Activated CD8-positive, alpha-beta T cell treated with anti-CD3 and anti-CD28 coated beads, Interleukin-2, amount 10 ng/mL, durations not matched to agents 7 days and 5 days (primary cell): ENCODE measurements around the gene LRRC72. TPM values are rescaled to one million over a fixed set of nuclear protein-coding genes. Genes with fewer than 3 reads are reported as not detected.
"Not testable (repeated sequence)": the region's sequence is repeated elsewhere in the genome, so short reads cannot be mapped to it uniquely, and the experiment has no call there.

ENCODE experiments used
- ATAC-seq: fragments of 150-1000 bp; cut with Tn5 transposase; one replicate; pipeline ENCODE4 v1.10.0; 2021; ENCODE audit warnings: moderate library complexity
- CTCF ChIA-PET: fragments of 350-600 bp; sonication (Branson Sonifier 250); formaldehyde crosslinking; loops from one replicate; lab custom pipeline; 2021; ENCODE audit warnings: antibody characterized with exemption; lab: Charles Lee
- POLR2A ChIA-PET: fragments of 350-600 bp; sonication (Branson Sonifier 250); formaldehyde crosslinking; loops from one replicate; lab custom pipeline; 2021; ENCODE audit warnings: antibody characterized with exemption; lab: Charles Lee
- DNase-seq: peaks from one replicate; pipeline ENCODE4 v3.0.0-alpha.2; 2020
- H3K27ac Mint-ChIP-seq: one replicate; pipeline ENCODE4 v1.8.0; 2021; ENCODE audit warnings: mild to moderate bottlenecking, mixed read lengths
- H3K27me3 Mint-ChIP-seq: one replicate; pipeline ENCODE4 v1.8.0; 2021; ENCODE audit warnings: low read depth, mixed read lengths
- H3K36me3 Mint-ChIP-seq: one replicate; pipeline ENCODE4 v1.8.0; 2021; ENCODE audit warnings: low read depth, mixed read lengths
- H3K4me1 Mint-ChIP-seq: one replicate; pipeline ENCODE4 v1.8.0; 2021; ENCODE audit warnings: low read depth, mixed read lengths
- H3K4me3 Mint-ChIP-seq: one replicate; pipeline ENCODE4 v1.8.0; 2021; ENCODE audit warnings: mild to moderate bottlenecking, mixed read lengths
- H3K9me3 Mint-ChIP-seq: one replicate; pipeline ENCODE4 v1.8.0; 2022; ENCODE audit warnings: mixed read lengths; ENCODE audit not compliant: insufficient read depth
- total RNA-seq, 2 experiments: library from RNA; stranded (reverse); gene quantifications; one replicate each; pipeline ENCODE4 v1.2.3, GENCODE V29; 2021

Gene LRRC72
- total RNA-seq, 2 experiments from 2014 or later = not detected

- ChIA-PET POLR2A (no interaction called here), CTCF (no interaction called here)
- no peak for ATAC-seq
- Mint-ChIP-seq H3K4me3 (no peak overlapping the region), H3K27me3 (peaks cover 4% of the 10 kb centered on the region), H3K4me1 (no peaks in the 10 kb centered on the region), H3K27ac (no peak overlapping the region), H3K9me3 (no peaks in the 10 kb centered on the region), H3K36me3 (no peaks in the 10 kb centered on the region)
- DNase-seq = no peak
Observed at GRCh38 chr7:16504019-16504418, 22.6 kb upstream of the LRRC72 start.

GRCh38 chr7:16506422-16506821 lies 20.2 kb upstream of the LRRC72 start:
- POLR2A ChIA-PET, H3K4me1 Mint-ChIP-seq, H3K27ac Mint-ChIP-seq, CTCF ChIA-PET, H3K27me3 Mint-ChIP-seq, DNase-seq, H3K36me3 Mint-ChIP-seq, ATAC-seq, H3K9me3 Mint-ChIP-seq, H3K4me3 Mint-ChIP-seq: not testable (repeated sequence)

- CTCF ChIA-PET = no interaction called here
- POLR2A ChIA-PET = interaction anchor here (0.5 kb wide), 1 partner anchor 16 kb away, joined by 3 read pairs; no protein-coding TSS in a partner anchor
- no peaks in the 10 kb centered on the region for H3K36me3 Mint-ChIP-seq
- no peak overlapping the region for H3K27ac Mint-ChIP-seq
- no peak for ATAC-seq
- no peaks in the 10 kb centered on the region for H3K4me1 Mint-ChIP-seq
- H3K27me3 Mint-ChIP-seq = no peaks in the 10 kb centered on the region
- H3K4me3 Mint-ChIP-seq = no peak overlapping the region
- no peaks in the 10 kb centered on the region for H3K9me3 Mint-ChIP-seq
- DNase-seq = no peak
Observed at GRCh38 chr7:16509829-16510228, 16.8 kb upstream of the LRRC72 start.

DNA sequence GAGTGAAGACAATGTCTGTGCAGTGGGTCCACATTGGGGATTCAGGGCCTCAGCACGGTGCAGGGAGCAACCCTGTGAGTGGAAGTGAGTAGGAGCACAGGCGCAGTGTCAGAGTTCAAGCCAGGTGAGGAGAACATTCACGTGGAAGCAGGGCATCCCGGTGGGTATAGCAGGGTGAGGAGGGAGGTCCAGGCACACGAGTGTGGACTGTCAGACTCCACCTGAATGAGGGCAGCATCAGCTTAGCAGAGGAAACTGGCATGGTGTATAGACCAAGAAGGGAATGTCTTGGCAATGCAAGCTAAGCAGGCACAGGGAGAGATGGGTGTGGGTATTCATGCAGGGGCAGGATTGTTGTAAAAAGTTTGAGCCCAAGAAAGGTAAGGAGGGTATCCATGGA lies 15.3 kb upstream of the LRRC72 start:
- H3K27me3 Mint-ChIP-seq = no peaks in the 10 kb centered on the region
- no peaks in the 10 kb centered on the region for H3K9me3 Mint-ChIP-seq
- DNase-seq (no peak), ATAC-seq (no peak)
- no peak overlapping the region for H3K27ac Mint-ChIP-seq
- no peaks in the 10 kb centered on the region for H3K36me3 Mint-ChIP-seq
- ChIA-PET CTCF (no interaction called here), POLR2A (no interaction called here)
- no peaks in the 10 kb centered on the region for H3K4me1 Mint-ChIP-seq
- H3K4me3 Mint-ChIP-seq = no peak overlapping the region

DNA sequence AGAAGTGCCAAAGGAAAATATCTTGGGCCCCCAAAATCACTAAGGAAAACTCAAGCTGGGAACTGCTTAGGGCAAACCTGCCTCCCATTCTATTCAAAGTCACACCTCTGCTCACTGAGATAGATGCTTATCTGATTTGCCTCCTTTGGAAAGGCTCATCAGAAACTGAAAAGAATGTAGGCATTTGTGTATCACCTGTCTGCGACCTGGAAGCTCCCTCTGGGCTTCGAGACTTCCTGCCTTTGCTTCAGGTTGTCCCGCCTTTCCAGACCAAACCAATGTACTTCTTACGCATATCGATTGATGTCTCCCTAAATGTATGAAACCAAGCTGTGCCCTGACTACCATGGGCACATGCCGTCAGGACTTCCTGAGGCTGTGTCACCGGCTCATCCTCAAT lies 14.5 kb upstream of the LRRC72 start:
- no peaks in the 10 kb centered on the region for H3K36me3 Mint-ChIP-seq
- ChIA-PET CTCF (no interaction called here), POLR2A (no interaction called here)
- H3K27ac Mint-ChIP-seq = no peak overlapping the region
- H3K9me3 Mint-ChIP-seq = no peaks in the 10 kb centered on the region
- H3K4me3 Mint-ChIP-seq = no peak overlapping the region
- ATAC-seq = no peak
- H3K4me1 Mint-ChIP-seq = no peaks in the 10 kb centered on the region
- no peaks in the 10 kb centered on the region for H3K27me3 Mint-ChIP-seq
- DNase-seq = no peak

- POLR2A ChIA-PET = no interaction called here
- Mint-ChIP-seq H3K27me3 (peaks cover 2% of the 10 kb centered on the region), H3K27ac (no peak overlapping the region), H3K4me1 (peaks cover 2% of the 10 kb centered on the region), H3K9me3 (no peaks in the 10 kb centered on the region), H3K4me3 (no peak overlapping the region), H3K36me3 (no peaks in the 10 kb centered on the region)
- DNase-seq (no peak), ATAC-seq (no peak)
- CTCF ChIA-PET = interaction anchor here (2.0 kb wide), 1 partner anchor 51 kb away, joined by 6 read pairs; no protein-coding TSS in a partner anchor
Observed at GRCh38 chr7:16514271-16514670, 12.4 kb upstream of the LRRC72 start.

DNA sequence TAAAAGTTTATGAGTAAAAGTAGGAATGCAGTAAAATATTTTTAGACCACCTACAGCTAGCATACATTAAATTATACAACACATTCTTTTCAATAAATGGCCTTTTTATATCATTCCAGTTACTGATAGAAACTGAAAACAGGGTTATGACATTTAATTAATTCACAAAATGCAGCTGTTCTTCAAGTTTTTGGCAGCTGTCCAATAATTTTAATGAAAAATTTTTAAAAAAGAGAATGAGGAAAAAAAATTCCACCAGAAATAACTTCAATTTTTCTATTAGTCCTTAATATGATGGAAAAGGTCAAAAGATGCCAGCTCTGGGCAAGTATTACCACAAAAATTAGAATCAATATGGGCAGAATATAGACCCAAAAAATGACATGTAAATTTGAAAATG lies 11.9 kb upstream of the LRRC72 start:
- Mint-ChIP-seq H3K9me3 (no peaks in the 10 kb centered on the region), H3K4me1 (peaks cover 2% of the 10 kb centered on the region), H3K4me3 (no peak overlapping the region), H3K36me3 (no peaks in the 10 kb centered on the region), H3K27me3 (peaks cover 2% of the 10 kb centered on the region), H3K27ac (no peak overlapping the region)
- POLR2A ChIA-PET = no interaction called here
- DNase-seq = no peak
- CTCF ChIA-PET = interaction anchor here (1.0 to 2.0 kb wide), 2 partner anchors 9 to 50 kb away, joined by 3 to 6 read pairs; no protein-coding TSS in a partner anchor
- no peak for ATAC-seq

DNA sequence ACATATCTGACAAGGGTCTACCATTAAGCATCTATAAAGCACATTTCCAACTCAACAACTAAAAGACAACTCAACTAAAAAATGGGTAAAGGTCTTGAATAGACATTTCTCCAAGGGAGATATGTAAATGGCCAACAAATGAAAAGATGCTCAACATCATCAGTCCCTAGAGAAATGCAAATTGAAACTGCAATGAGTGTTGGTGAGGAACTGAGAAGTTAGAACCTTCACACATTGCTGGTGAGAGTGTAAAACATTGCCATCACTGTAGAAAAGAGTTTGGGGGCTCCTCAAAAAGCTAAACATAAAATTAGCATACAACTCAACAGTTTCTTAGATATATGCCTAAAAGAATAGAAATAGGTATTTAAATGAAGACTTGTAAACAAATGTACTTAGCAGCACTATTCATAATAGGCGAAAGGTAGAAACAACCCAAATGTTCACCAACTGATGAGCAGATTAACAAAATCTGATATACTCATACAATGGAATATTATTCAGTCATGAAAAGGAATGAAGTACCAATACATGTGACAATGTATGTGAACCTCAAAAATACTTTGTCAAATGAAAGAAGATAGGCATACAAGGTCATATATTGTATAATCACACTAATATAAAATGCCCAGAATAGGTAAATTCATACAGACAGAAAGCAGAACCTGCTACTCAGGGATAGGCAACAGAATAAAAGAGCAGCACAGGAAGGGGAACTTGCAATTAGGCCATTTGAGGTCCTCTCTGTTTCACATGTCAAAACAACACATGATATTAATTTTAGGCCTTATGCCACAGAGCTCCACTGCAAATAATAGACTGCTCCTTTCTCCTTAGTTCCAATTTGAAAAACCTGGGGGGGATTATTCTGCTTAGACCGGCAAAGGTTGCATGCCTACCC lies 10.6 kb upstream of the LRRC72 start:
- POLR2A ChIA-PET = no interaction called here
- H3K27me3 Mint-ChIP-seq = peaks cover 2% of the 10 kb centered on the region
- H3K4me3 Mint-ChIP-seq = no peak overlapping the region
- no peaks in the 10 kb centered on the region for H3K9me3 Mint-ChIP-seq
- H3K27ac Mint-ChIP-seq = no peak overlapping the region
- CTCF ChIA-PET = no interaction called here
- no peak for DNase-seq
- H3K36me3 Mint-ChIP-seq = no peaks in the 10 kb centered on the region
- H3K4me1 Mint-ChIP-seq = peaks cover 2% of the 10 kb centered on the region
- no peak for ATAC-seq

GRCh38 chr7:16519985-16520384 lies 6.6 kb upstream of the LRRC72 start:
- H3K27ac Mint-ChIP-seq, ATAC-seq, DNase-seq, H3K27me3 Mint-ChIP-seq, H3K4me1 Mint-ChIP-seq, H3K9me3 Mint-ChIP-seq, POLR2A ChIA-PET, H3K4me3 Mint-ChIP-seq, H3K36me3 Mint-ChIP-seq, CTCF ChIA-PET: not testable (repeated sequence)

GRCh38 chr7:16524332-16524731 lies 2.3 kb upstream of the LRRC72 start:
- H3K27me3 Mint-ChIP-seq = no peaks in the 10 kb centered on the region
- no peak overlapping the region for H3K27ac Mint-ChIP-seq
- ATAC-seq = no peak
- H3K36me3 Mint-ChIP-seq = no peaks in the 10 kb centered on the region
- ChIA-PET CTCF (interaction anchor here (0.9 kb wide), 1 partner anchor 9 kb away, joined by 3 read pairs; no protein-coding TSS in a partner anchor), POLR2A (no interaction called here)
- H3K9me3 Mint-ChIP-seq = no peaks in the 10 kb centered on the region
- H3K4me1 Mint-ChIP-seq = no peaks in the 10 kb centered on the region
- H3K4me3 Mint-ChIP-seq = no peak overlapping the region
- no peak for DNase-seq

GRCh38 chr7:16528520-16528919 lies 1.9 kb downstream of the LRRC72 start:
- peaks cover 2% of the 10 kb centered on the region for H3K27me3 Mint-ChIP-seq
- ChIA-PET POLR2A (no interaction called here), CTCF (interaction anchor here (1.0 kb wide), 1 partner anchor 28 kb away, joined by 3 read pairs; no protein-coding TSS in a partner anchor)
- H3K4me3 Mint-ChIP-seq = no peak overlapping the region
- H3K27ac Mint-ChIP-seq = no peak overlapping the region
- no peaks in the 10 kb centered on the region for H3K36me3 Mint-ChIP-seq
- H3K9me3 Mint-ChIP-seq = no peaks in the 10 kb centered on the region
- ATAC-seq (no peak), DNase-seq (no peak)
- no peaks in the 10 kb centered on the region for H3K4me1 Mint-ChIP-seq

- no peaks in the 10 kb centered on the region for H3K9me3 Mint-ChIP-seq
- peaks cover 2% of the 10 kb centered on the region for H3K27me3 Mint-ChIP-seq
- H3K27ac Mint-ChIP-seq = no peak overlapping the region
- H3K36me3 Mint-ChIP-seq = no peaks in the 10 kb centered on the region
- H3K4me1 Mint-ChIP-seq = no peaks in the 10 kb centered on the region
- ChIA-PET CTCF (no interaction called here), POLR2A (no interaction called here)
- no peak overlapping the region for H3K4me3 Mint-ChIP-seq
- DNase-seq = no peak
- no peak for ATAC-seq
Observed at GRCh38 chr7:16529697-16530096, 3.1 kb downstream of the LRRC72 start.
